Measurements from ENCODE around the gene TMEM43. TPM values are rescaled to one million over a fixed set of nuclear protein-coding genes. Genes with fewer than 3 reads are reported as not detected.

The TMEM43 gene
- total RNA-seq, 1 donor from 2014 or later = 39.7 TPM

GRCh38 chr3:14127516-14128161 lies 2.8 kb downstream of the TMEM43 start:
- no peaks in the 10 kb centered on the region for H3K27me3 ChIP-seq (ENCODE audit: control insufficient read depth in 3 of 3, insufficient read depth in 3 of 3, low read length in 3 of 3)
- no peak overlapping the region for H3K4me3 ChIP-seq (ENCODE audit: low read length in 3 of 3)
- peak overlapping the region; percentile 37 for H3K27ac ChIP-seq (ENCODE audit: low read depth, low read length)
- peak overlapping the region in 2 of 3 donors; percentile 3 to 37 for H3K9ac ChIP-seq (ENCODE audit: low read depth in 1 of 3, low read length in 3 of 3)
- peaks cover 38 to 53% (median 41%) of the 10 kb centered on the region in 3 donors for H3K4me1 ChIP-seq (ENCODE audit: control insufficient read depth in 3 of 3, insufficient read depth in 3 of 3, low read length in 3 of 3)
- peaks cover 35 to 44% (median 42%) of the 10 kb centered on the region in 3 donors for H3K36me3 ChIP-seq (ENCODE audit: control insufficient read depth in 3 of 3, insufficient read depth in 3 of 3, low read length in 3 of 3)
- H3K9me3 ChIP-seq (ENCODE audit: control insufficient read depth in 3 of 3, low read length in 3 of 3) = no peaks in the 10 kb centered on the region

GRCh38 chr3:14128724-14129123 lies 3.9 kb downstream of the TMEM43 start:
- H3K4me3 ChIP-seq (ENCODE audit: low read length in 3 of 3) = no peak overlapping the region
- H3K9me3 ChIP-seq (ENCODE audit: control insufficient read depth in 3 of 3, low read length in 3 of 3) = no peaks in the 10 kb centered on the region
- H3K9ac ChIP-seq (ENCODE audit: low read depth in 1 of 3, low read length in 3 of 3) = no peak overlapping the region
- H3K27me3 ChIP-seq (ENCODE audit: control insufficient read depth in 3 of 3, insufficient read depth in 3 of 3, low read length in 3 of 3) = no peaks in the 10 kb centered on the region
- peaks cover 29 to 43% (median 34%) of the 10 kb centered on the region in 3 donors for H3K4me1 ChIP-seq (ENCODE audit: control insufficient read depth in 3 of 3, insufficient read depth in 3 of 3, low read length in 3 of 3)
- peaks cover 45 to 53% (median 53%) of the 10 kb centered on the region in 3 donors for H3K36me3 ChIP-seq (ENCODE audit: control insufficient read depth in 3 of 3, insufficient read depth in 3 of 3, low read length in 3 of 3)
- no peak overlapping the region for H3K27ac ChIP-seq (ENCODE audit: low read depth, low read length)

- H3K27me3 ChIP-seq (ENCODE audit: control insufficient read depth in 3 of 3, insufficient read depth in 3 of 3, low read length in 3 of 3) = no peaks in the 10 kb centered on the region
- no peak overlapping the region for H3K4me3 ChIP-seq (ENCODE audit: low read length in 3 of 3)
- no peak overlapping the region for H3K27ac ChIP-seq (ENCODE audit: low read depth, low read length)
These were observed 4.4 kb downstream of the TMEM43 start for GRCh38 chr3:14129296-14129695.

DNA sequence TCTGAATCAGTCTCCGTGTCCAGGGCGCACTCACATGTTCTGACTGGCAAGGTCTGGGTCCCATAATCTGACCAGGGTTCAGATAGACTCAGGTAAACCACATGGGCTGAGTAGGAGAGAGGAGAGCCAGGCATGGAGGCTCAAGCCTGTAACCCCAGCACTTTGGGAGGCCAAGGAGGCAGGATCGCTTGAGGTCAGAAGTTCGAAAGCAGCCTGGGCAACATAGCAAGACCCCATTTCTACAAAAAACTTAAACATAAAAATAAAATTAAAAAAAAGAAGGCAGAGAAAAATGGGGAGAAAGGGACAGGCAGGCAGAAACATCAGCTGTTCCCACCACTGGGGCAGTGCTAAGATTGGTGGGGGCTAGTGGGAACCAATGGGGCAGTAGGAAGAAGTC lies 5.4 kb downstream of the TMEM43 start:
- peaks cover 23 to 34% (median 31%) of the 10 kb centered on the region in 3 donors for H3K4me1 ChIP-seq (ENCODE audit: control insufficient read depth in 3 of 3, insufficient read depth in 3 of 3, low read length in 3 of 3)

More at GRCh38 chr3:14129296-14129695, 4.4 kb downstream of the TMEM43 start:
- Histone ChIP-seq H3K4me1 (ENCODE audit: control insufficient read depth in 3 of 3, insufficient read depth in 3 of 3, low read length in 3 of 3) (peaks cover 24 to 37% (median 31%) of the 10 kb centered on the region in 3 donors), H3K36me3 (ENCODE audit: control insufficient read depth in 3 of 3, insufficient read depth in 3 of 3, low read length in 3 of 3) (peaks cover 51 to 58% (median 58%) of the 10 kb centered on the region in 3 donors), H3K9ac (ENCODE audit: low read depth in 1 of 3, low read length in 3 of 3) (no peak overlapping the region), H3K9me3 (ENCODE audit: control insufficient read depth in 3 of 3, low read length in 3 of 3) (no peaks in the 10 kb centered on the region)

DNA sequence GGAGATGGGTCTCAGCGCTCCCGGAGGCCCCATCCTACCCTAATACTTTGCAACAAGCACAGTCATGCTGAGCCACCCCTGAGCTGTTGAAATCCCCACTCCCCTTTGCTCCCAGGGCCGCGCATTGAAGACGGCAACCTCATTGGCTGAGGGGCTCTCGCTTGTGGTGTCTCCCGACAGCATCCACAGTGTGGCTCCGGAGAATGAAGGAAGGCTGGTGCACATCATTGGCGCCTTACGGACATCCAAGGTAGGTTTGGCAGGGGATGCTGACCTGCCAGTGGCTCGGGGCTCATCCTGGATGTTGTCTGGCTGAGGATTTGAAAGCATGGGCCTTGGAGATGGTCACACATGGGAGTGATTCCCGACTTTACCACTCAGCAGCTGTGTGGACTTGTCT lies 5.9 kb downstream of the TMEM43 start:
- H3K4me1 ChIP-seq (ENCODE audit: control insufficient read depth in 3 of 3, insufficient read depth in 3 of 3, low read length in 3 of 3) = peaks cover 18 to 30% (median 29%) of the 10 kb centered on the region in 3 donors
- no peaks in the 10 kb centered on the region for H3K27me3 ChIP-seq (ENCODE audit: control insufficient read depth in 3 of 3, insufficient read depth in 3 of 3, low read length in 3 of 3)
- no peaks in the 10 kb centered on the region for H3K9me3 ChIP-seq (ENCODE audit: control insufficient read depth in 3 of 3, low read length in 3 of 3)
- no peak overlapping the region for H3K27ac ChIP-seq (ENCODE audit: low read depth, low read length)
- peaks cover 64 to 72% (median 72%) of the 10 kb centered on the region in 3 donors for H3K36me3 ChIP-seq (ENCODE audit: control insufficient read depth in 3 of 3, insufficient read depth in 3 of 3, low read length in 3 of 3)
- H3K9ac ChIP-seq (ENCODE audit: low read depth in 1 of 3, low read length in 3 of 3) = no peak overlapping the region
- H3K4me3 ChIP-seq (ENCODE audit: low read length in 3 of 3) = no peak overlapping the region

More for the DNA sequence above, 5.4 kb downstream of the TMEM43 start:
- no peak overlapping the region for H3K4me3 ChIP-seq (ENCODE audit: low read length in 3 of 3)
- H3K27me3 ChIP-seq (ENCODE audit: control insufficient read depth in 3 of 3, insufficient read depth in 3 of 3, low read length in 3 of 3) = no peaks in the 10 kb centered on the region
- H3K27ac ChIP-seq (ENCODE audit: low read depth, low read length) = no peak overlapping the region
- peaks cover 60 to 68% (median 67%) of the 10 kb centered on the region in 3 donors for H3K36me3 ChIP-seq (ENCODE audit: control insufficient read depth in 3 of 3, insufficient read depth in 3 of 3, low read length in 3 of 3)
- no peaks in the 10 kb centered on the region for H3K9me3 ChIP-seq (ENCODE audit: control insufficient read depth in 3 of 3, low read length in 3 of 3)
- no peak overlapping the region for H3K9ac ChIP-seq (ENCODE audit: low read depth in 1 of 3, low read length in 3 of 3)

DNA sequence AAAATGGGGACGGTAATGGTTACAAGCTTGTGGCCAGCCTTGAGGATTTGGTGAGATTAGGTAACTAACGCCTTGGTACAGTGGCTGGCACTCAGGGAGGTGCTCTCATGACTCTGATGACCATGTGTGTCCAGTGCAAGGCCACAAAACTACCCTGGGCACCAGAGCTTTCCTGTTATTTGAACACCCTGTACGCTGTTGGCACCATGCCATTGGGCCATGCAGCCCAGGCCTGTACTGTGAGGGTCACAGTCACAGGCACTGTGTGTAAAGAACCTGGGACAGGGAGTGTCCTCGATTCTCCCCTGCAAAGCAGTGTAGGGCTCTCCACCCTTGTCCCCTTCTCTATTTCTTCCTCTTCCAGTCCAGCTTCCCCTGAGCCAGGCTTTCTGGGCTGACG lies 6.3 kb downstream of the TMEM43 start:
- H3K9ac ChIP-seq (ENCODE audit: low read depth in 1 of 3, low read length in 3 of 3) = no peak overlapping the region
- H3K9me3 ChIP-seq (ENCODE audit: control insufficient read depth in 3 of 3, low read length in 3 of 3) = no peaks in the 10 kb centered on the region
- H3K4me1 ChIP-seq (ENCODE audit: control insufficient read depth in 3 of 3, insufficient read depth in 3 of 3, low read length in 3 of 3) = peaks cover 14 to 30% (median 24%) of the 10 kb centered on the region in 3 donors
- H3K27me3 ChIP-seq (ENCODE audit: control insufficient read depth in 3 of 3, insufficient read depth in 3 of 3, low read length in 3 of 3) = no peaks in the 10 kb centered on the region
- peaks cover 68 to 76% (median 75%) of the 10 kb centered on the region in 3 donors for H3K36me3 ChIP-seq (ENCODE audit: control insufficient read depth in 3 of 3, insufficient read depth in 3 of 3, low read length in 3 of 3)
- no peak overlapping the region for H3K27ac ChIP-seq (ENCODE audit: low read depth, low read length)
- H3K4me3 ChIP-seq (ENCODE audit: low read length in 3 of 3) = no peak overlapping the region

GRCh38 chr3:14132120-14132519 lies 7.3 kb downstream of the TMEM43 start:
- no peaks in the 10 kb centered on the region for H3K9me3 ChIP-seq (ENCODE audit: control insufficient read depth in 3 of 3, low read length in 3 of 3)
- no peak overlapping the region for H3K4me3 ChIP-seq (ENCODE audit: low read length in 3 of 3)
- peaks cover 68 to 83% (median 79%) of the 10 kb centered on the region in 3 donors for H3K36me3 ChIP-seq (ENCODE audit: control insufficient read depth in 3 of 3, insufficient read depth in 3 of 3, low read length in 3 of 3)
- H3K27ac ChIP-seq (ENCODE audit: low read depth, low read length) = no peak overlapping the region
- no peak overlapping the region for H3K9ac ChIP-seq (ENCODE audit: low read depth in 1 of 3, low read length in 3 of 3)
- peaks cover 12 to 30% (median 24%) of the 10 kb centered on the region in 3 donors for H3K4me1 ChIP-seq (ENCODE audit: control insufficient read depth in 3 of 3, insufficient read depth in 3 of 3, low read length in 3 of 3)
- no peaks in the 10 kb centered on the region for H3K27me3 ChIP-seq (ENCODE audit: control insufficient read depth in 3 of 3, insufficient read depth in 3 of 3, low read length in 3 of 3)

GRCh38 chr3:14132689-14133088 lies 7.8 kb downstream of the TMEM43 start:
- Histone ChIP-seq H3K27me3 (ENCODE audit: control insufficient read depth in 3 of 3, insufficient read depth in 3 of 3, low read length in 3 of 3) (no peaks in the 10 kb centered on the region), H3K4me3 (ENCODE audit: low read length in 3 of 3) (no peak overlapping the region), H3K9ac (ENCODE audit: low read depth in 1 of 3, low read length in 3 of 3) (no peak overlapping the region), H3K9me3 (ENCODE audit: control insufficient read depth in 3 of 3, low read length in 3 of 3) (no peaks in the 10 kb centered on the region), H3K27ac (ENCODE audit: low read depth, low read length) (no peak overlapping the region), H3K36me3 (ENCODE audit: control insufficient read depth in 3 of 3, insufficient read depth in 3 of 3, low read length in 3 of 3) (peaks cover 68 to 83% (median 76%) of the 10 kb centered on the region in 3 donors), H3K4me1 (ENCODE audit: control insufficient read depth in 3 of 3, insufficient read depth in 3 of 3, low read length in 3 of 3) (peaks cover 14 to 30% (median 24%) of the 10 kb centered on the region in 3 donors)

GRCh38 chr3:14133188-14133800 lies 8.4 kb downstream of the TMEM43 start:
- H3K9me3 ChIP-seq (ENCODE audit: control insufficient read depth in 3 of 3, low read length in 3 of 3) = no peaks in the 10 kb centered on the region
- H3K9ac ChIP-seq (ENCODE audit: low read depth in 1 of 3, low read length in 3 of 3) = no peak overlapping the region
- H3K4me3 ChIP-seq (ENCODE audit: low read length in 3 of 3) = no peak overlapping the region
- H3K27ac ChIP-seq (ENCODE audit: low read depth, low read length) = no peak overlapping the region
- H3K36me3 ChIP-seq (ENCODE audit: control insufficient read depth in 3 of 3, insufficient read depth in 3 of 3, low read length in 3 of 3) = peaks cover 65 to 78% (median 76%) of the 10 kb centered on the region in 3 donors
- H3K27me3 ChIP-seq (ENCODE audit: control insufficient read depth in 3 of 3, insufficient read depth in 3 of 3, low read length in 3 of 3) = no peaks in the 10 kb centered on the region
- peaks cover 18 to 30% (median 24%) of the 10 kb centered on the region in 3 donors for H3K4me1 ChIP-seq (ENCODE audit: control insufficient read depth in 3 of 3, insufficient read depth in 3 of 3, low read length in 3 of 3)

- H3K4me3 ChIP-seq (ENCODE audit: low read length in 3 of 3) = no peak overlapping the region
- H3K9me3 ChIP-seq (ENCODE audit: control insufficient read depth in 3 of 3, low read length in 3 of 3) = no peaks in the 10 kb centered on the region
- H3K27ac ChIP-seq (ENCODE audit: low read depth, low read length) = no peak overlapping the region
- H3K4me1 ChIP-seq (ENCODE audit: control insufficient read depth in 3 of 3, insufficient read depth in 3 of 3, low read length in 3 of 3) = peaks cover 19 to 35% (median 26%) of the 10 kb centered on the region in 3 donors
- H3K27me3 ChIP-seq (ENCODE audit: control insufficient read depth in 3 of 3, insufficient read depth in 3 of 3, low read length in 3 of 3) = no peaks in the 10 kb centered on the region
- H3K36me3 ChIP-seq (ENCODE audit: control insufficient read depth in 3 of 3, insufficient read depth in 3 of 3, low read length in 3 of 3) = peaks cover 70 to 81% (median 76%) of the 10 kb centered on the region in 3 donors
- H3K9ac ChIP-seq (ENCODE audit: low read depth in 1 of 3, low read length in 3 of 3) = no peak overlapping the region
These were observed 9.0 kb downstream of the TMEM43 start for GRCh38 chr3:14133876-14134275.
